Left cardiac atrium (tissue), 4 donors: ENCODE results near the gene ELOVL5. TPM values are rescaled to one million over a fixed set of nuclear protein-coding genes. Genes with fewer than 3 reads are reported as not detected.
A peak's percentile ranks its signal among the peaks of the same experiment; 100 is the strongest.

Experiments used
- ATAC-seq, 2 donors: fragments of 200-7000 bp; cut with Tn5 transposase; one replicate each; pipeline ENCODE4 v1.9.1; 2020; ENCODE audit warnings: mild to moderate bottlenecking in 2 of 2, moderate library complexity in 2 of 2
- DNase-seq: peaks from one replicate; pipeline ENCODE4 v3.0.0-alpha.2; 2020
- intact Hi-C, 2 donors: fragments of 100-400 bp; cut with DNase I; formaldehyde crosslinking; loops; one replicate each; pipeline versions ENCODE4 v1.14.1 to v1.15.1; 2022 to 2023
- total RNA-seq, 2 donors: library from RNA; stranded (reverse); fragmentation: NEBNext Ultra II Directional; extraction: Animal tissue kit (Norgen Biotek cat#: 25700); gene quantifications; one replicate each; pipeline ENCODE4 v1.2.1, GENCODE V29; 2021
- donor health status: DM: no; HTN: yes; CAD: no.
- donor health status: DM: no; HTN: yes; CAD: no; lungs with severe emphysema.
- donor health status: DM: yes; HTN: yes; CAD: no.
- donor health status: Dilated cardiomyopathy.

Gene ELOVL5
- total RNA-seq, 2 donors from 2014 or later = 66.6 to 106 TPM

GRCh38 chr6:53259860-53260580, 88.7 kb downstream of the ELOVL5 start:
- intact Hi-C loops = no loop called here

GRCh38 chr6:53258774-53259155, 90.0 kb downstream of the ELOVL5 start:
- no peak for ATAC-seq
- intact Hi-C loops = no loop called here

More at GRCh38 chr6:53259860-53260580, 88.7 kb downstream of the ELOVL5 start:
- ATAC-seq = no peak
- no peak for DNase-seq

GRCh38 chr6:53258076-53258773, 90.5 kb downstream of the ELOVL5 start:
- intact Hi-C loops = no loop called here
- ATAC-seq (peak in 1 of 2 donors; percentile 30), DNase-seq (no peak)

More at GRCh38 chr6:53258774-53259155, 90.0 kb downstream of the ELOVL5 start:
- DNase-seq = no peak

GRCh38 chr6:53257533-53257932, 91.2 kb downstream of the ELOVL5 start:
- DNase-seq (no peak), ATAC-seq (peak in 1 of 2 donors; percentile 70)
- intact Hi-C loops = no loop called here

- intact Hi-C loops = no loop called here
- DNase-seq (no peak), ATAC-seq (peak in 1 of 2 donors; percentile 44)
These were observed 91.7 kb downstream of the ELOVL5 start for GRCh38 chr6:53257001-53257400.

GRCh38 chr6:53252177-53252692, 96.5 kb downstream of the ELOVL5 start:
- no peak for DNase-seq
- no peak for ATAC-seq
- intact Hi-C loops = no loop called here

- ATAC-seq (peak; percentile 38 to 67), DNase-seq (no peak)
- intact Hi-C loops = no loop called here
These were observed 97.6 kb downstream of the ELOVL5 start for GRCh38 chr6:53251033-53251672.

GRCh38 chr6:53250176-53251032, 98.3 kb downstream of the ELOVL5 start:
- ATAC-seq (peak; percentile 39 to 69), DNase-seq (no peak)
- intact Hi-C loops = no loop called here

GRCh38 chr6:53246924-53247323, 101.8 kb downstream of the ELOVL5 start:
- ATAC-seq = no peak
- no peak for DNase-seq
- intact Hi-C loops = no loop called here

GRCh38 chr6:53244958-53245357, 103.8 kb downstream of the ELOVL5 start:
- intact Hi-C loops = no loop called here
- ATAC-seq (peak in 1 of 2 donors; percentile 30), DNase-seq (peak; percentile 26)

- DNase-seq (no peak), ATAC-seq (no peak)
- intact Hi-C loops = no loop called here
These were observed 104.3 kb downstream of the ELOVL5 start for GRCh38 chr6:53244399-53244931.

GRCh38 chr6:53241938-53242337, 106.8 kb downstream of the ELOVL5 start:
- peak; percentile 25 for DNase-seq
- peak; percentile 19 to 73 for ATAC-seq
- intact Hi-C loops = no loop called here

GRCh38 chr6:53240761-53241160, 108.0 kb downstream of the ELOVL5 start:
- intact Hi-C loops = no loop called here
- DNase-seq (no peak), ATAC-seq (peak in 1 of 2 donors; percentile 46)

GRCh38 chr6:53240139-53240538, 108.6 kb downstream of the ELOVL5 start:
- intact Hi-C loops = no loop called here
- DNase-seq (no peak), ATAC-seq (no peak)

- ATAC-seq (no peak), DNase-seq (no peak)
- intact Hi-C loops = no loop called here
These were observed 109.2 kb downstream of the ELOVL5 start for GRCh38 chr6:53239526-53239925.

- intact Hi-C loops = no loop called here
- peak in 1 of 2 donors; percentile 21 for ATAC-seq
These were observed 110.4 kb downstream of the ELOVL5 start for GRCh38 chr6:53238311-53238710.

GRCh38 chr6:53236241-53236640, 112.5 kb downstream of the ELOVL5 start:
- ATAC-seq = no peak
- DNase-seq = no peak
- intact Hi-C loops = no loop called here

More at GRCh38 chr6:53238311-53238710, 110.4 kb downstream of the ELOVL5 start:
- no peak for DNase-seq

GRCh38 chr6:53235508-53235907, 113.2 kb downstream of the ELOVL5 start:
- intact Hi-C loops = no loop called here
- DNase-seq = no peak
- no peak for ATAC-seq

GRCh38 chr6:53233309-53233708, 115.4 kb downstream of the ELOVL5 start:
- no peak for DNase-seq
- intact Hi-C loops = no loop called here
- no peak for ATAC-seq
